OCI-M1 (cell line): ENCODE data around the gene SMC4.

Experiments used
- DNase-seq: peaks from one replicate; lab custom pipeline; 2025; lab: John Stamatoyannopoulos, UW

Gene SMC4

DNA sequence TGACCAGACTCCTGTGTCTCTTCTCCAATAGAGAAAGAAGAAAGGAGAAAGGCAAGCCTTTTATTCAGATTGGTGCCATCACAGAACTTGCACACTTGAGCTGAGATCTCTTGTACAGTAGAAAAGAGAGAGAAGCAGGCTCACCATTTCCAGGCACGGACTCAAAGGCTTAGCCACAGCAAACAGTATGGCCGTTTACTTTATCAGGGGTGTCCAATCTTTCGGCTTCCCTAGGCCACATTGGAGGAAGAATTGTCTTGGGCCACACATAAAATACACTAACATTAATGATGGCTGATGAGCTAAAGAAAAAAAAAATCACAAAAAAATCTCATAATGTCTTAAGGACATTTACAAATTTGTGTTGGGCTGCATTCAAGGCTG is 5.4 kb upstream of the SMC4 start:
- DNase-seq: peak; percentile 79

DNA sequence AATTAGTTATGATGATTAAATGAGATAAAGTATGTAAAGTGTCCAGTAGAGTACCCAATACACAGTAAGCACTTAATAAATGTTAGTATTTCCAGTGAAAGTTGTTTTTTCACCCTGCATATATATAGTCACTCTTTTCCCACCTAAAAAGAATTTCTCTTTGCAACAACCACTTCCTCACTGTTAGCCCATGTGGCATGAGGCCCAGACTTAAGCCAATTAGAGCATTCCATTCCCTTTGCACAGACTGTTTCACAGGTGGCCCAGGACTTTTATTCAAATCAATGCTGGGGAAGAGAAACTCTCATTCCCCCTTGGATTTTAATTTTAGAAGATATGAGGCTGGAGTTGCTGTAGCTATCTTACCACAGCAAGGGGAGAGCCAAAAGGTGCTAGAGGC is 4.2 kb upstream of the SMC4 start:
- DNase-seq: peak; percentile 27

DNA sequence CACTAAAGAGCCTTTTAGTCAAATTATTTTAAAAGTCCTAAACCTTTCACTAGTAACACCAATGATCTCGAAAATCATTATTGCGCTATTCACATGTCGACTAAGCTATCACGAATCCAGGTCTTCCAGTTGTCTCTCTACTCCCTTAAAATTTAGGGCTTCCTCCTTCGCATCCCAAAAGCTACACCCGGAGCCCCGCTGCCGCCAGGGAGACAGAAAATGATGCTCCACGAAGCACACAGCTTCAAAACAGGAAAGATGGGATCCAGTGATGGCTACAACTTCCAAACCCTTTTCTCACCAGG is 678 bp upstream of the SMC4 start:
- DNase-seq: no peak

DNA sequence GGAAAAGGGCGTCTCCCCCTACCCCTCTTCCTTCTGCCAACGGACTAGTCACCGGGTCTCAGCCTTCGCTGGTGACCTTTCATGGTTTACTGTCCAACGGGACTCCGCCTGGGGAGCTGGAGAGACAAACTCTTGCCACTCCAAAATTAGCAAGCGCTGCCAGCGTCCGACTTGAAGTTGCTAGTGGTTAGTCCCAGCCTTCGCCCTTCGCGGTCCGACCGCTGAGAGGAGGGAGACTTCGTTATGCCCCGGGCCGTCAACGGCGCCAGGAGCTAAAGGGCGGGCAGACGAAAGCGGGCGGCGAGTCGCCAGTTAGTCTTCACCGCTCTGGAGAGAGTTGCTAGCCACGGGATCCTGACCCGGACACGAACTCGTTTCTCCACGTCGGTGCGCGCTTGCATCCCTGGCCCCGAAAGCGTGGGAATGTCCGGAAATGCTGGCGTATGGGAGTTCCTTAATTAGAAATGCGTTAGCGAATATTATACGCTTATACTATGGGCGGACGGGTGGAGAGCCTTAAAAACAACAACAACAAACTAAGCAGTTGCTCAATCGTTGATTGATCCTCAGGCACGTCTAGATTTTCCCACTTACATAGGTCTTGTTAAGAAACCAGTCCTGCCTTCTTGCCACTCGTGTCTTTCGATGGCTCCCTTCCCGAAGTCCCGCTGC is 716 bp downstream of the SMC4 start:
- peak; percentile 45 for DNase-seq

DNA sequence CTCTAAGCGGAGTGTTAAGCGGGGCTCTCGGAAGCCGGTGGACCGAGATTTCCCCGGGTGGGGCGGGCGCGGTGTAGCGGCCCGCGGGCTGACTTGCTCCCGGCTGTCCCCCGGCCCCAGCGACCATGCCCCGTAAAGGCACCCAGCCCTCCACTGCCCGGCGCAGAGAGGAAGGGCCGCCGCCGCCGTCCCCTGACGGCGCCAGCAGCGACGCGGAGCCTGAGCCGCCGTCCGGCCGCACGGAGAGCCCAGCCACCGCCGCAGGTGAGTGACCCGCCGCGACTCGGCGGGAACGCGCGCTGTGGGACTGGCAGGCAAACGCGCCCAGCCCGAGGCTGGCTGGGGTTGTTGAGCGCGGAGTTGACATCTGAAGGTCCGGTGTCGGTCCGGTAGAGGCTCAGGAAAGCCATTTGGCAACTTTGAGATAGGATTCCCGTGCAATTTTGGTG is 1.3 kb downstream of the SMC4 start:
- DNase-seq: peak; percentile 28

DNA sequence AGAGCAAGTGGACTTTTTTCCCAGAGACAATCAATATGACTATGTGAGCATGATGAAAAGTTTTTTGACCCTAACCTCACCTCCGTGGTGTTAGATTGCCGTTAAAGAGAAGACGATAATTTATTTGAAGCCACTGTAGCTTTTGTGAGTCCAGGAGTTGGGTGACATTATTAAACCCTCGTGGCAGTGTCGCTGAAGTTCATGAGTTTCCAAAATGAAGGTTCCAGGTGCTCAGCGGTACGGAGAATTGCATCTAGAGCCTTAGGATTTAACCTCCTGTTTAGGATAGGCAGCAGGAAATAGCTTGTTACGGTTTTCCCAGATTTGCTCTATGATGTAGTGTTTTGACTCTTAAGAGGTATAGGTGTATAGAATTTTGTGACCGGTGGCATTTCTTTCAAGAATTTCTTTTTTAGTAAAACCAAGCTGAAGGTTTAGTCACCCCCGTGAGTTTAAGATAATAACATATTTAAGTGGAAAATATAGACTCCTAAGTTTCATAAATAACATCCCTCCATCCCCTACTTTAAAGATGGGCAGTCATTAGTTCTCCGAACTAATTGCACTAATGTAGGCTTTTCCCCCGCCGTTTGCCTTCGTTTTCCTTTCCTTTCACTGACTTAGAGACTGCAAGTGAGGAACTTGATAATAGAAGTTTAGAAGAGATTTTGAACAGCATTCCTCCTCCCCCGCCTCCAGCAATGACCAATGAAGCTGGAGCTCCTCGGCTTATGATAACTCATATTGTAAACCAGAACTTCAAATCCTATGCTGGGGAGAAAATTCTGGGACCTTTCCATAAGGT is 2.0 kb downstream of the SMC4 start:
- DNase-seq: peak; percentile 83

DNA sequence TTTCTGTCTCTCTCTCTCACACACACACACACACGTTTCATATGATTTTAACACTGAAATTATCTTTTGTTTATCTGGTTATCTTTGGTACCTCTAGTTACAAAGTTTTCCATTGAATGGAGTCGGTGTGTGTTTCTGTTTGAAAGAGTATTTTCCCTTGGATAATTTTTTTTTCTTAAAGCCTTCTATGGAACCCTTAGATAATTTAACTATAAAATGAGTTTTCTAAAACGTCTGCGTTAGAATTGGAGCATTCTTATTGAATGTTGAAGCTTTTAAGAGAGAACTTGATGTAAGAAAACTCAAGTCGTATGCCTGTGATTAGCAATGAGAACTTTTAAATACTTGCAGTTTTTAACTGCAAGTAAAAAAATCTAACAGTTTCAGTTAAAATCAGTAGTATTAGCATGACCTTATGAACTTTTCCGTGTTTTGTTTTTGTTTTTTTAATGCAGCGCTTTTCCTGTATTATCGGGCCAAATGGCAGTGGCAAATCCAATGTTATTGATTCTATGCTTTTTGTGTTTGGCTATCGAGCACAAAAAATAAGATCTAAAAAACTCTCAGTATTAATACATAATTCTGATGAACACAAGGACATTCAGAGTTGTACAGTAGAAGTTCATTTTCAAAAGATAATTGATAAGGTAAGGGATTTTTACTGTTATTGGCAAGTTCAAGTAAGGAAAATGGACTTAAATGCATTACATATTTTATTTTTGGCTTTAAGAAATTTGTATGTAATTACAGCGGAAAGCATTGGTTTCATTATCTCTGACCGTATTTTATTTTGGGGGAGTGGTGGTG is 3.0 kb downstream of the SMC4 start:
- no peak for DNase-seq

DNA sequence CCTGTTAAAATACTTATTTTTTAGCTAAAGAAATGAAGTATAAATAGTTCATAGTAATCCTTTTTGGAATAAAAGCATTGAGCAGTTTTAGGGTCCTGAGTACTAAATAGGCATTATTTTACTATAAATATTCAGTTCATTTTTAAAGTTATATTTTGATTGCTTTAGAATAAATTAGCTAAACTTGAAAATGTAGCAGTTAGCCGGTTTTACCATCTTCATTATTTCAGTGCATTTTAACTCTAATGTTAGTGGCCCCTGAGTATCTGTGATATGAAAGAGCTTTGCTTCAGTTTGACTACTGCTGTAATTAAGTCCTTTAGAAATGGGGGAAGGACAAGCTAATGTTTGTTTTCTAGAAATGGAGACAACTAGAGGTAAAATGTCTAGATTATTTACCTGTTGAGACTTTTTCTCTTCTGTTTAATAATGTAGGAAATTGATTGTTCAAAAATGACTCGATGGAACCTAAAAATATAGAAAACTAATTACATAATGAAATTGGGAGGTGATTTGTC is 3.6 kb downstream of the SMC4 start:
- DNase-seq: peak; percentile 27

DNA sequence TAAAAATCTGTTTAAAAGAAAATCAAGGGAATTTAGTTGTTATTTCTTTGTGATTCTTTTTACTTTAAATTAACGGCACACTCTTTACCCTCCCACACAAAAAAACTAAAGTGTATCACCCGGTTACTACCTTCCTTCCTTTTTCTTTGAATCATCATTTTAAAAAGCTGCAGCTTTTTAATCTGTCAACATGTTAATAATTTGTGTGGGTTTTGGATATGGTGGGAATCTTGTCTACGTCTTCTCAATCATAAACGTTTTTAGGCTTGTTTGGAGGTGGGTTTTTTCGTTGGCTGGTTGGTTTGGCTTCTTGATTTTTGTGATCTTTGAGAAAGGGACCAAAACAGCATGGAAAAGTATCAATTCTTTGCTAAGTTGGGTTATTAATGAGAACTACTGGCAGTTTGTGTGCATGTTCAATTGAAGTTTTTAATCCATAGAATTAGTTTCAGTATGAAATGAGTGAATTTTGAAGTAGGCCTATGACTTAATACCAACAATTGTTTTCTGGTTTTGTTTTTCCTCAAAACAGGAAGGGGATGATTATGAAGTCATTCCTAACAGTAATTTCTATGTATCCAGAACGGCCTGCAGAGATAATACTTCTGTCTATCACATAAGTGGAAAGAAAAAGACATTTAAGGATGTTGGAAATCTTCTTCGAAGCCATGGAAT is 4.5 kb downstream of the SMC4 start:
- peak; percentile 14 for DNase-seq

DNA sequence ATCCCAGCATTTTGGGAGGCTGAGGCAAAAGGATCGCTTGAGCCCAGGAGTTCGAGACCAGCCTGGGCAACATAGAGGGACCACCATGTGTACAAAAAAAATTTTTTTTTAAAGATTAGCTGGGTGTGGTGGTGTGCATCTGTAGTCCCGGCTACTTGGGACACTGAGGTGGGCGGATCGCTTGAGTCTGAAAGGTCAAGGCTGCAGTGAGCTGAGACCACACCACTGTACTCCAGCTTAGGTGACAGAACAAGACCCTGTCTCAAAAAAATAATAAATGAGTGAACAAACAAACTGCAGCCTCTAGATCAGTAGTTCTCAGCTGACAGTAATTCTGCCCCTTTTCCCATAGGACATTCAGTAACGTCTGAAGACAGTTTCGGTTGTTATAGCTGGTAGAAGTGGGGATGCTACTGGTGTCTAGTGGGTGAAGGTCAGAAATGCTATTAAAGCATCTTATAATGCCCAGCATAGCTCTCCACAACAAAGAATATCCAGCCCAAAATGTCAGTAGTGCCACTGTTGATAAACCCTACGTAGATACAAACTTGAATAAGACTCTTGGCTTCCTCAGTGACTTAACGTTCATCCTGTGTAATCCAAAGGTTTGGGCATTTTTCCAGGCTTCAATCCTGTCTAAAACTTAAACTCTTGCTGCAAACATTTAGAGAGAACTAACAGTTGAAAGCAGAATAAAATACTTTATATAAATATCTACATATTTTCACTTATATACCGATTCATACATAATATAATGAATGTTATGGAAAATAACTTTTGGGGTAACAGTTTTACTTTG is 10.6 kb downstream of the SMC4 start:
- DNase-seq: no peak

DNA sequence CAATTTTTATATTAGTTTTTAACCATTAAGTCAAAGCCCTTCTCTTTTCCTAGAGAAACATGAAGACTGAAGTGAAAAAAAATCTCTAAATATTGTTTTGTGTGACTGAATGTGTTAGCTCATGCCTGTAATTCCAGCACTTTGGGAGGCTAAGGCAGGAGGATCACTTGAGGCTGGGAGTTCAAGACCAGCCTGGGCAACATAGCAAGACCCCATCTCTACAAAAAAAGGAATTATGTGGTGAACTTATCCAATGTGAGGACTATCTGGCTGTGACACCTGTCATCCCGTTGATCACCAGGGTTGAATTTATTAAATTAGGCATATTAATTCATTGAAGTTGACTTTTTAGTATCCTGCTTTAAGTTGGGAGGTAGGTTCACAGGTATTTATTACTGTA is 13.0 kb downstream of the SMC4 start:
- no peak for DNase-seq

DNA sequence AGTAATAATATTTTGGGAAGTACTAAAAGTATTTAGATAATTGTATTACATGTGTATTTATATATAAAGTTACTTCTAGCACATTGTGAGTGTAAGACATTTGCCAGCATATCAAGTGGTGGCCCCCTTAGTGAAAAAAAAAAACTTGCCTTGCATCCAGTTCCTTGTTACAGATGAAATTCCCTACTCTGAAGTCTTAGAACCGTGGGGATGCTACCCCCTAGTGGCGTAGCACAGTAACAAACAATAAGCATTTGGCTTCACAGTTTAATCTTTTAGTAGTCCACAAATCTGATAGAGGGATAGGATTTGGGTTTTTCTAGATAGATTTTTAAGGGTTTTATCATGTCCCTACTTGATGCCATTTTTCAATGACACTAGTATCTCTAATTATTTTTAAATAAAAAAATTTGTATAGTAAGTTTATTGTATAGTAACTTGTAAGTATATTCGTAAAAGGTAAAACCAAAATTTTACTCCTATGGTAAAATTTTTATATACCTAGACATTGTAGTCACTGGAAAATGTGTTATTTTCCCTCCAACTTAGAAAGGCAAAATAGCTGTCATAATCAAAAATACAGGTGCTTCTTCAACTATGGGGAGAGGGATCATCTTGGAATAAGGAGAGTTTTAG is 14.3 kb downstream of the SMC4 start:
- peak; percentile 77 for DNase-seq

DNA sequence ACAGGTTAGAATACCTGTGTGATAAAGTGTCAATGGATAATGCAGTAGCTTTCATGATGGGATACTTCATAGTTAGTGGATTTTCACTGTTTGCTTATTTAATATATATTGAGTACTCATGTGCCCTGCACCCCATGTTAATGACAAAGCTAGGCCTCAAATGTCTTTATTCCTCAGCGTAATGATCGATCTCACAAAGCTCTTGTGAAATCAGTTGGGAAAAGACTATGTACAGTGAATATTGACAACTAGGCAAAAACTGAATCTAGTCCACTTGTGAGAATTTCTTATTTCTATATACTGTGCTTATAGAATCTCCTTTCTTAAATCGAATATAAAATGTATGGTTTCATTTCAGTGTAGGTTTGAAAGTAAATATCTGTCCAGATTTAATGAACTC is 17.9 kb downstream of the SMC4 start:
- no peak for DNase-seq

DNA sequence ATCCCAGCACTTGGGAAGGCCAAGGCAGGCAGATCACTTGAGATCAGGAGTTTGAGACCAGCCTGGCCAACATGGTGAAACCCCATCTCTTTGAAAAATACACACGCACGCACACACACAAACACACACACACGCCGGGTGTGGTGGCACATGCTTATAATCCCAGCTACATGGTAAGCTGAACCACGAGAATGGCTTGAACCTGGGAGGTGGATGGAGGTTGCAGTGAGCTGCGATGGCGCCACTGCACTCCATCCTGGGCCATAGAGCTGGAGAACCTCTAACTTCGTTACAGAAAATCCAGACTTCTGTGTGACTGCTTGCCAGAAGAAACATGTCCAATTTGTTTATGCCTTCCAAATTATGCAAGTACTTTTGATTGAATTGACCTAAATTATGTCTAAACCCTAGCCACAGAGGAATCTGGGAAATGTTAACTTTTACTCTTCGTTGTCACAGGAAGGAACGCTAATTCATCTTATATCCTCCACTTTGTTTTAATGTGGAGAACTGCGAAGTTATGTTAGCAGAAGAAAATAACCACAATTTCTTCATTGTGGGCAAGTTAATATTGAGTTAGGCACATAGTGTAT is 28.5 kb downstream of the SMC4 start:
- no peak for DNase-seq

DNA sequence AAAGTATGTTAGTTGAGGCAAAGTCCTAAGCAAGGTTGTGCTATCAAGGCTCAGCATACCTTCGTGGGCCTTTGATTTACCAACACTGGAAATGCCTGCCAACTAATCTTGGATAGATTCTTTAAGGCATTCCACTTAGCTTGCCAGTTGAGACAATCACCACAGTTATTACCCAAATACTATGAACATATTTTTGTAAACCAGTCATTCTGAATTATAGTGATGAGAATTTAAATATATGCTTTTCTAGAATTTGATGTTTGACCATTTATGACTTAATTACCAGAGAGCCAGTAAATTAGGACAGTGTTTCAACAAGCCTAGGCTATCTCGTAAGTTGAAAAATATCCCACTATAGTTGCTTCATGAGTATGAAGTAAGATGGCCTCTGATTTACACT is 34.6 kb downstream of the SMC4 start:
- no peak for DNase-seq

DNA sequence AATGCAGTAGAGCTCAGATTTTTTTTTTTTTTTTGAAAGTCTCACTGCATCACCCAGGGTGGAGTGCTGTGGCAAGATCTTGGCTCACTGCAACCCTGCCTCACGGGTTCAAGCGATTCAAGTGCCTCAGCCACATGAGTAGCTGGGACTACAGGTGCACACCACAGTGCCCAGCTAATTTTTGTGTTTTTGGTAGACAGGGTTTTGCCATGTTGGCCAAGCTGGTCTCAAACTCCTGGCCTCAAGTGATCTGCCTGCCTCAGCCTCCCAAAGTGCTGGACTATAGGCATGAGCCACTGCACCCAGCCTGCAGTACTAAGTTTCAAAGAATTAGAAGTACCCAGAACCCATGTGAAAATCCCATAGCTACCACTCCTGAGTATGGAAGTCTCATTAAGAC is 35.6 kb downstream of the SMC4 start:
- no peak for DNase-seq

DNA sequence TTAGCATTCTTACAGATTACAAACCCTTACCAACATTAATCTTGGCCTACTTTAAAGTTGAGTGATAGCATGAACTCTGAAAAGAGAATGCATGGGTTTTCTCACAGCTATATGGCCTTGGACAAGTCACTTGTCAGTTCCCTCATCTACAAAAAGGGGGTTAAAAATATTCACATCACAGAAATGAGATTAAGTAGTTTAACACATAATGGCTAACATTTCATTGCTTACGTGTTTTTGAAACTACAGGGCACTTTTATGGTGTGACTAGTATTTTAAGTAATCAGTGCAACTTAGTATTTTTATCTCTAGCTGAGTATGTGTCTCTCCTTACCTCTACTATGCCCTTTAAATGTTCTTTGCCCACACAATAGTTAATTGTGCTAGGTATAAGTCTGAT is 36.3 kb downstream of the SMC4 start:
- no peak for DNase-seq

DNA sequence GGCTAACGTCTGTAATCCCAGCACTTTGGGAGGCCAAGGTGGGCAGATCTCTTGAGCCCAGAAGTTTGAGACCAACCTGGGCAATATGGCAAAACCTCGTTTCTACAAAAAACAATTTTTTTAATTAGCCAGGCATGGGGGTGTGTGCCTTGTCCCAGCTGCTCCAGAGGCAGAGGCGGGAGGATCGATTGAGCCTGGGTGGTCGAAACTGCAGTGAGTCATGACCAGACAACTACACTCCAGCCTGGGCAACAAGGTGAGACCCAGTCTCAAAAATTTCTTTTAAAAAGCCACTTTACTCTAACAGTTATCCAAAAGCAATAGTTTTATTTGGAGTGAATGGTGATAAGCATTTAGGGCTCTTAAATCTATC is 37.6 kb downstream of the SMC4 start:
- DNase-seq: no peak

DNA sequence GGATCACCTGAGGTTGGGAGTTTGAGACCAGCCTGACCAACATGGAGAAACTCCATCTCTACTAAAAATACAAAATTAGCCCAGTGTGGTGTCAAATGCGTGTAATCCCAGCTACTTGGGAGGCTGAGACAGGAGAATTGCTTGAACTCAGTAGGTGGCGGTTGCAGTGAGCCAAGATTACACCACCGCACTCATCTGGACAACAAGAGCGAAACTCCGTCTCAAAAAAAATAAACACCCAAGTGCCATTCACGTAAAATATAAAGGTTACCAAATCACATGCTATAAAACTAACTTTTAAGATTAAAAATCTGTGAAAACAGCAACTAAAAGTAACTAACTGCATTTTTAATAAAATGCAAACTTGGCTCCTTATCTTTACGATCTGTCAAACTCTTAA is 41.2 kb downstream of the SMC4 start:
- DNase-seq: no peak

DNA sequence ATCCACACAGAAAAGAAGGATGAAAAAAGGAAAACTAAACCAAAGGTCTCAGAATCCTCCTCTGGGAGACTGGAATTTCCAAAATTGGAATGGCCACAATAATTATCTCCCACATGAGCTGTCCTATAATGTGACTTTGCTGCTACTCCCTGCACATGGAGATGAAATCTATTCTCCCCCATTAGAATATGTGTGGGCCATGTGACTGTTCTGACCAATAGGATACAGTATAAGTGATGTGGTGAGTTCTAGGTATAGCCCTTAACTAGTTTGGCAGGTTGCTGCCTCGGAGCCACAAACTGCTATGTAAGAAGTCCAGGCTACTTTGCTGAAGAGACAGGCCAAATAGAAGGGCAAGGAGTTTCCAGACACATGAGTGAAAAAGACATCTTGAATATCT is 45.0 kb downstream of the SMC4 start:
- peak; percentile 29 for DNase-seq

DNA sequence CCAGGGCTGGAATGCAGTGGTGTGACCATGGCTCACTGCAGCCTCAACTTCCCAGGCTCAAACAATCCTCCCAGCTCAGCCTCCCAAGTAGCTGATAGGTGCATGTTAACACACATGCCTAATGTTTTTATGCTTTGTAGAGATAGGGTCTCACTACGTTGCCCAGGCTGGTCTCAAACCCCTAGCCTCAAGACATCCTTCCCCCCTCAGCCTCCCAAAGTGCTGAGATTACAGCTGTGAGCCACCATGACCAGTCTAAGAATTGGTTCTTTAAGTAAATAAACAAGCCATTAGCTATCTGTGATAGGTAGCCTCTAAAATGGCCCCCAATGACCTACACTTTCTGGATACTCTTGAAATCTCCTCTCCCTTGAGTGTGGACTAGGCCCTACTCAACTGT is 46.4 kb downstream of the SMC4 start:
- no peak for DNase-seq
